GM10266 (cell line): ENCODE results near the gene SLC35E2B.
"Not testable (repeated sequence)": the region's sequence is repeated elsewhere in the genome, so short reads cannot be mapped to it uniquely, and the experiment has no call there.

Source experiments
- DNase-seq: peaks from one replicate; pipeline ENCODE4 v3.0.0; 2012; ENCODE audit errors: extremely low spot score
- TF ChIP-seq, protein P1 (sequence below): IDR thresholded peaks from 2 replicates; pipeline ENCODE4 v1.5.1; 2012; ENCODE audit warnings: mild to moderate bottlenecking, low read depth; ENCODE audit not compliant: control insufficient read depth, insufficient read depth; ENCODE audit errors: missing control alignments

SLC35E2B gene

DNA sequence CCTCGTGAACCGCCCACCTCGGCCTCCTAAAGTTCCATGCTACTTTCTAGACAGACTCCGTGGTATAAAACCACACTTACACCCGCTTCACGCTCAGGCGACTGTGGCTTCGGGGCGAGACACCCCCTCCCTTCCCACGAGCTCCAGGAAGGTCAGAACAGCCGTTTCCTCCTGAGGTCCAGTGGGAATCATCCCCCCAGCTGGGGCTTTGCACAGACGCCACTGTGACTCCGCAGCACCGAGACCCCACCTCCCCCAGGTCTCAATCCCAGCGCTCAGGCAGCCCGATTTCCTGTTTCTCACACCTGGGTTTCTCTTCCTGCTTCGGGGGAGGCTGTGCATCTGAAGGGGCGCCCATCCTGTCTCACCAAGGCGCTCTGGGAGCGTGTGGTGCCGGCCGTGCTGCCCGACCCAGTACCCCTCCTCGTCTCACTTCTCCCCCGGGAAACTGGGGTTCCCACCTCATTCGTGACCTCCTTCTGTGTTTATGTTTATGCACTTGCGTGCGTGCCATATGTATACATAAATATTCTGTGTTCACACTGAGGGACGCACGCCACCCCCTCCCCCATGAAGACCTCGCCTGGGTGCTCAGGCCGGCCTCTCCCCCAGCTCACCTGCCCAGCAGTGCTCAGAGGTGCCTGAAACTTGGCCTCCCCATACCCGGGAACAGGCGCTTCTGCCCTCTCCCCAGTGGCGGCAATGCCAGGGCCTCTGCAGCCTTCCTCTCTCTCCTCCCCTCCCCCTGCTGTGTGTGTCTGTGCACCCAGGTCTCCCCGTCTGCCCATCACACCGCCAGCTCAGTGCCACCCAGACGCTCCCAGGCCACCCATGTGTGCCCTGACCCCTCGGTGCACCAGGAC is 14.6 kb downstream of the SLC35E2B start:
- TF ChIP-seq, protein P1, sequence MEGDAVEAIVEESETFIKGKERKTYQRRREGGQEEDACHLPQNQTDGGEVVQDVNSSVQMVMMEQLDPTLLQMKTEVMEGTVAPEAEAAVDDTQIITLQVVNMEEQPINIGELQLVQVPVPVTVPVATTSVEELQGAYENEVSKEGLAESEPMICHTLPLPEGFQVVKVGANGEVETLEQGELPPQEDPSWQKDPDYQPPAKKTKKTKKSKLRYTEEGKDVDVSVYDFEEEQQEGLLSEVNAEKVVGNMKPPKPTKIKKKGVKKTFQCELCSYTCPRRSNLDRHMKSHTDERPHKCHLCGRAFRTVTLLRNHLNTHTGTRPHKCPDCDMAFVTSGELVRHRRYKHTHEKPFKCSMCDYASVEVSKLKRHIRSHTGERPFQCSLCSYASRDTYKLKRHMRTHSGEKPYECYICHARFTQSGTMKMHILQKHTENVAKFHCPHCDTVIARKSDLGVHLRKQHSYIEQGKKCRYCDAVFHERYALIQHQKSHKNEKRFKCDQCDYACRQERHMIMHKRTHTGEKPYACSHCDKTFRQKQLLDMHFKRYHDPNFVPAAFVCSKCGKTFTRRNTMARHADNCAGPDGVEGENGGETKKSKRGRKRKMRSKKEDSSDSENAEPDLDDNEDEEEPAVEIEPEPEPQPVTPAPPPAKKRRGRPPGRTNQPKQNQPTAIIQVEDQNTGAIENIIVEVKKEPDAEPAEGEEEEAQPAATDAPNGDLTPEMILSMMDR, result no peak
- DNase-seq, result peak; percentile 87

- DNase-seq, result not testable (repeated sequence)
These were observed 16.5 kb downstream of the SLC35E2B start for GRCh38 chr1:1676087-1676486.

- DNase-seq, result not testable (repeated sequence)
These were observed 17.4 kb downstream of the SLC35E2B start for GRCh38 chr1:1675218-1675617.

DNA sequence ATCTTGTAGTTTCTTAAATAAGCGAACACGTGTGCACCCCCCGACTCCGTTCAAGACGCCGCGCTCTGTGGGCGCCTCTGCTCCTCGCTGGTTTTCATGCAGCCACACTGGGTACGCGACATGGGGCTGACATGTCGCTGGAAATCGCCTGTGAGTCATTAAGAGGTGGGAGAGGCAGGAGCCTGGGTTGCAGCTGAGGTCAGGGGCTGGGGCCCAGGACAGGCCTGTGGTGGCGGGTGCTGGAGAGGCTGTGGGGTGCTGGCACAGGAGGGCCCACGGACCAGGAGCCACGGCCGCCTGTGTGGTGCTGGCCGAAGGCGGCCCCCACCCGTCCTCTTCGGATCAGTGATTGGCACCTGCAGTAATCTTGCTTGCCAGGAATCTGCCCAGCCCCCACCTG is 17.8 kb downstream of the SLC35E2B start:
- not testable (repeated sequence) for DNase-seq

DNA sequence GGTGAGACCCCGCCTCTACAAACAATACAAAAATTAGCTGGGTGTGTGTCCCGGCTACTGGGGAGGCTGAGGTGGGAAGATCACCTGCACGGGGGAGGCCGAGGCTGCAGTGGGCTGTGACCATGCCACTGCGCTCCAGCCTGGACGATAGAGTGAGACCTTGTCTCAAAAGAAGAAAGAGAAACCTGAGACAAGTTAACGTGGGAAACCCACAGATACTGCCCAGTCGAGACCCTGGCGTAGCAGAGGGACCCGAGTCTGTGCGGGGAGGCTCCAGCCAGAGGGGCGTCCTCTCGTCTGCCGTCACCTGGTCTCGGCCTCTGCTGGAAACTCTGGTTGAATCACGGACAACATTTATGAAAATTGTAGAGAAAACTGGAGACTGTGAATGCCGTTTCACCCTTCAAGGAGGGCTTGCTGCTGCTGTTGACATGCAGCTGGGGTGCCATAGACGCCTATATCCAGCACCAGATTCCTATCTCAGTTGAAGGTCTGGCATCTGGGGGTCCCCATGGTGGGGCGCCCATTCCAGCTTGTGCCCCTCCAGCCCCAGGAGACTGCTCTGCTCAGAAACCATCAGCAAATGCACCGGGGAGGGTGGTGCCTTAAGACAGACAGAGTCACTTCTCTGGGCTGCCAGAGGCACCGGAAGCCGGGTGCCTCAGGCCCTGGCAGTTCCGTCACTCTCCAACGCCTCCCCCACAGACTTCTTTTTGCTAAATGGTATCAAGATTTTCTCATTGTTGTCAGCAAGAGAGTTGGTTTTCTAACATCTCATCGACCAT is 20.2 kb downstream of the SLC35E2B start:
- no peak for DNase-seq
- TF ChIP-seq, protein P1, result no peak

- DNase-seq, result no peak
- TF ChIP-seq, protein P1, result no peak
These were observed 21.1 kb downstream of the SLC35E2B start for GRCh38 chr1:1671365-1672119.

GRCh38 chr1:1670866-1671265 is 21.7 kb downstream of the SLC35E2B start:
- TF ChIP-seq, protein P1, result no peak
- no peak for DNase-seq

DNA sequence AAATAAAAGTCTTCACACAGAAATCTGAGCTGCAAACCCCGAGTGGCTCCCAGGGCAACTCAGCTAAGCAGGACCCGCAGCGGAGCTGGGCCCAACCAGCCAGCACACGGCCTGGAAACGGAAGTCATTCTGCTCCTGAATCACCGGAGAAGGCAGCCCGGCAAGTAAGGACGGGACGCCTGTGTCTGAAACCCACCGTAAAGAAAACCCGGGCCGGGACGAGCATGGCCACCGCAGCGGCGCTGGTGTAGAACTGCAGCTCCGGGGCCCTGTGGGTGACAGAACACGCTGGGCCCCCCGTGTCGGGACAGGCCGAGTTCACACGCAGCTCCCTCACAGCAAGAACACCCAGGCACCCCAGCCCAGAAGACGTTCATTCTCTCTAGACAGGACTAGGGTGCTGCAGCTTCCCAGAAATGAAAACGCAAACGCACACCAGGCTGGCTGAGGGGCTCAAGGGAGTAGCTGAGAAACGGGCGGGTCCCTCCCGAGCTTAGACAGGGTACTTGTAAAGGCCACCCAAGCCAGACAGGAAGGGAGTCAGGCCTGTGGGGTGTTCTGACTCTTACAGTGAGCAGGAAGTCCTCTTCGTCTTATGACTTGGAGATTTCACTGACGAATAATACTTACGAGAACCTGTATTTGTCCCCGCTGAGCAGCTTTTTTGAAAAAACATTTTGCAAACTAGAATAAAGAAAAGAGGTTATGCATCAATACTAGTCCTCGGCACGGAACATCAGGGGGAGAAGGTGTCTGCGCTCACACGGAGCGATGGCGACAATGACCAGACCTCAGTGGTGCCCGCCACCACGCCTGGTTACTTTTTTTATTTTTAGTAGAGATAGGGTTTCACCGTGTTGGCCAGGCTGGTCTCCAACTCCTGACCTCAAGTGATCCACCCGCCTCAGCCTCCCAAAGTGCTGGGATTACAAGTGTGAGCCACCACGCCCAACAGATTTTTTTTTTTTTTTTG is 22.8 kb downstream of the SLC35E2B start:
- TF ChIP-seq, protein P1, result no peak
- DNase-seq, result no peak
